WI38 (cell line): ENCODE data around the gene UROD.

Source experiments
- H3K4me3 ChIP-seq: 2 replicates; pipeline ENCODE4 v1.5.1; 2011; ENCODE audit warnings: low read depth, mild to moderate bottlenecking, control low read depth, low read length
- TF ChIP-seq, protein P1 (sequence below): IDR thresholded peaks from 2 replicates; pipeline ENCODE4 v1.5.1; 2012; ENCODE audit warnings: low read depth, mild to moderate bottlenecking, control low read depth, low read length

The UROD gene

DNA sequence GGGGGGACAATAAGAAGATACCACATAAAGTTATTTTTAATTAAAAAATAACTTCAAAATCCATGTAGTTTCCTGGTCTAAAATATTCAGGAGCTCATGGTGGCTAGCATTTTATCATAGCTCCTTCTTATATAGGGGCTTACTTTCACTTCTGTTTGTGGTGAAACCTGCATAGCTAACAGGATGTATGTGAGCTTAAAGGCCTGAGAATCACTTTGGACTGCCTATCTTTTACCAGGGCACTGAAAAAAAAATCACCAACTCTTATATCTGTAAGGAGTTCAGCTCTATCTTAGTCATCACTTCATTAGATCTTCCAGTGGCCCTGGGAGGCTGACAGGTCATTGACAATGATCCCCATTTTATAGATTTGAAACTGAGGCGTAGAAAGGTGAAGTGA is 21.3 kb downstream of the UROD start:
- H3K4me3 ChIP-seq, result no peak overlapping the region
- TF ChIP-seq, protein P1, sequence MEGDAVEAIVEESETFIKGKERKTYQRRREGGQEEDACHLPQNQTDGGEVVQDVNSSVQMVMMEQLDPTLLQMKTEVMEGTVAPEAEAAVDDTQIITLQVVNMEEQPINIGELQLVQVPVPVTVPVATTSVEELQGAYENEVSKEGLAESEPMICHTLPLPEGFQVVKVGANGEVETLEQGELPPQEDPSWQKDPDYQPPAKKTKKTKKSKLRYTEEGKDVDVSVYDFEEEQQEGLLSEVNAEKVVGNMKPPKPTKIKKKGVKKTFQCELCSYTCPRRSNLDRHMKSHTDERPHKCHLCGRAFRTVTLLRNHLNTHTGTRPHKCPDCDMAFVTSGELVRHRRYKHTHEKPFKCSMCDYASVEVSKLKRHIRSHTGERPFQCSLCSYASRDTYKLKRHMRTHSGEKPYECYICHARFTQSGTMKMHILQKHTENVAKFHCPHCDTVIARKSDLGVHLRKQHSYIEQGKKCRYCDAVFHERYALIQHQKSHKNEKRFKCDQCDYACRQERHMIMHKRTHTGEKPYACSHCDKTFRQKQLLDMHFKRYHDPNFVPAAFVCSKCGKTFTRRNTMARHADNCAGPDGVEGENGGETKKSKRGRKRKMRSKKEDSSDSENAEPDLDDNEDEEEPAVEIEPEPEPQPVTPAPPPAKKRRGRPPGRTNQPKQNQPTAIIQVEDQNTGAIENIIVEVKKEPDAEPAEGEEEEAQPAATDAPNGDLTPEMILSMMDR, result no peak

DNA sequence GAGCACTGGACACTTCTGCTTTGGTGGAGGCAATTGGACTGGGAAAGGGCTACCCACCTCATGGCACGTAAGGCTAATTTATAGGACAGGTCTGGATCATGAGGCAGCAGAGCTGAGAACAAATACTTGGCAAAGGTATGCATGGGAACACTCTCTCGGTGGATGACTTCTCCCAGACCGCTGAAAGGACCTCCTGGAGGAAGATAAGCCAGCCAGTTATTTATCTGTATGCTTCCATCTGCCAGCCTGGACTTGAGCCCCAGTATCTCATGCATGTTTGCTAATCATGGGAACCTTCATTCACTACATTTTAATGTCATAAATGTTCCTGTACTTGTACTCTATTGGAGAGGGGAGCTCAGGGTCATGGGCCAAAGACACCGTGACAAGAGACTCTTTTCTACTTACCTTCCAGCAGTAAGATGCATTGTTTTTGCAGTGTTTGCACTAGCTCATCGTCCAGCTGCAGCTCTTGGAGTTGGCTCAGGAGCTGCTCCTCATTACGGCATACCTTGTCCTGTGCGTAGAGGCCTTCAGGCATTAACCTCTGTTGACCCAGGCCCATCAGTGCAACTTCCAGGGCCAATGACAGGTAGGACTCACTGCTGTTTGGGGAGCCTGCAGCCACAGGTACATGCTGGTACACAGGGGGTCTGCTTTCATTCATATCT is 23.7 kb downstream of the UROD start:
- no peak overlapping the region for H3K4me3 ChIP-seq
- TF ChIP-seq, protein P1, result no peak

DNA sequence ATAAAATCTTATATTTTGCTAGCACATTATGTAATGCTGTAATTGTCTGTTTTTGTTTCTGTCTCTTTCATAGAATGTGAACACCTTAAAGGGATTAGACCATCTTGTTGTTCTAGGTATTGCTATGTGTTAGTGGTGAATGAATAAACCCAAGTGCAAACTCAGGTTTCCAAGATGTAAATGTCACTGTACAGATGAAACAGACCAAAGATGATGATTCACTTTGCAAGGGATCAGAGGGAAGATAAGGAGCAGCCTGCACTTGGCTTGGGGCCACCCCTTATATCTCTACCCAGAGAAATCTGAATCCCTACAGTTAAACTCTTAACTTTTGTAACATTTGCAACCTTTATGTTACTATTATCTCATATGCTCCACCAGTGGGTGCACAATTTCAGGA is 25.4 kb downstream of the UROD start:
- no peak overlapping the region for H3K4me3 ChIP-seq
- TF ChIP-seq, protein P1, result no peak

DNA sequence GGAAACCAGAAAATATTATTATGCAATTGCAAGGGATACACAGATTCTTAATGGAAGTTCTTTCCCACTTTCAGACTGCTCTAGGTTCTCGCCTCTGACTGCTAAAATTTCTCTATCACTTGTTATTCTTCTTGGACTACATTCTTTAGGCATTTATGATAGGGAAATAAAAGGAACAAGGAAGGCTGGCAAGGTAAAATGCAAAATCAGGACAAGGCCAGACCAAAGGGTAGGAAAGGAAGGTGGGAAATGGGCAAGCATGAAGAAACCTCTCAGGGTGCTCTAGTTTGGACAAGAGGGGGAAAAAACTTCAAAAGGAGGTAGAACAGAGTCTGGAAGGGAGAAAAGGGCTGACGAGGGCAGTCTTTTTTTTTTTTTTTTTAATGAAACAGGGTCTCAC is 26.2 kb downstream of the UROD start:
- no peak overlapping the region for H3K4me3 ChIP-seq
- TF ChIP-seq, protein P1, result no peak

DNA sequence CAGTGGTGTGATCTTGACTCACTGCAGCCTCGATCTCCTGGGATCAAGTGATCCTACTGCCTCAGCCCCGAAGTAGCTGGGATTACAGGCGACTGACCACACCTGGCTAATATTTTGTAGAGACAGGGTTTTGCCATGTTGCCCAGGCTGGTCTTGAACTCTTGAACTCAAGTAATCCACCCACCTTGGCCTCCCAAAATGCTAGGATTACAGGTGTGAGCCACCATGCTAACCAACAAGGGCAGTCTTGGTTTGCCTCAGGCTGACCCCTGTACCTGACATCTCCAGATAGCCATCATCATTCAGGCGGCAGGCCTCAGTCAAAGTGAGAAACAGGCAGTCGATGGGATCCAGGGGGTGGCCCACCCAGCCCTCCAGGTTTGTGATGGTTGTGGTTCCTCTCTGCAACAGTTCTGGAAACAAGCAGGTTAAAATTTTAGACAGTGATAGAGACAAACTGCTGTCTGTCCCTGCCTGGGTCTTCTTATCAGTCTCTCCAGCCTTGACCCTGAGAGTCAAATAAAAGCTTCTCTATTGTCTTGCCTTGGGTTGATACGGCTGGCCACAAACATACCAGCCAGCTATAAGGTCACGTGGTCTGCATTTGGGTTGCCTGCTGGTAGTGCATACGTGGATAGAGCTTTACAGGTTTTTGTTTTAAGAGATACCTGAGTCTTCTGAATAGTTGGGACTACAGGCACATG is 26.8 kb downstream of the UROD start:
- TF ChIP-seq, protein P1, result no peak
- no peak overlapping the region for H3K4me3 ChIP-seq

DNA sequence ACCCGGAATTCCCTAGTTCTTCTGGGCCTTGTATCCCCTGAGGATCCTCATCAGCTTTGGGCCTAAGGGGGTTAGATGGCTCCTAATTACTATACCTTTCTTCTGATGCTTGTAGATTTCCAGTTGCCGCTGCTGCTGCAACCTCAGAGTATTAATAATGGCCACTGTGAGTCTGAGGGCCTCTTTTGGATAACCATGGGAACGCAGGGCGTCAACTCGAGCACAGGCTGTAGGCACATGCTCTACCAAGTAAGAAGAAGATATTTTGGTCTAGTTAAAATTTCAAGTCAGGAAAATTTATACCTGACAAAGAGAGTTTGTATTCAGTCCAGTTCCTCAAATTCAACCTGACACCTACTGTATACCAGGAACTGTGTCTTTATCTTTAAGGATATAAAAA is 28.2 kb downstream of the UROD start:
- no peak overlapping the region for H3K4me3 ChIP-seq
- TF ChIP-seq, protein P1, result no peak

DNA sequence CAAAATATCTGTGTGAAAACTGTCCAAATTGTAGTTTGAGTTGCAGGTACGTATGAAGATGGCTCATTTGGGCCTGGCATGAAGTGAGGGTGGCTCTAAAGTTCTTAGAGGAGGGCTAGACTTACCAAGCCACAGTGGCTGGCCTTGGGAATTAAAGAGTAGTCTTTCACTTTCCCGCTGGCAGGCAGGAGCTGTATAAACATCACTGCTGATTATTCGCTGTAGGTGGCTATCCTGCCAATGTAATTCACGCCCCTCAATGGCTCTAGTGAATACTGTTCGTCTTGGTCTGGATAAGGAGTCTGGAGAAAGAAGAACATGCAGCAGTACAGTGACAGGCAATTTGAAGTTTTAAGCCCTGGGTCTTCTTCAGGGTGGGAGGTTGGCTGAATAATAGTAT is 31.0 kb downstream of the UROD start:
- TF ChIP-seq, protein P1, result no peak
- H3K4me3 ChIP-seq, result no peak overlapping the region
